SH-SY5Y (cell line): Measurements from ENCODE around the gene FRMD4A.

ENCODE experiments used
- GATA2 ChIP-seq: IDR thresholded peaks from 2 replicates; pipeline ENCODE4 v1.6.1; 2011; ENCODE audit warnings: mild to moderate bottlenecking, low read depth, low read length
- GATA3 ChIP-seq: IDR thresholded peaks from 2 replicates; pipeline ENCODE4 v1.6.1; 2011; ENCODE audit warnings: low read depth, mild to moderate bottlenecking, low read length, moderate library complexity

GRCh38 chr10:14340051-14340744 is 9.5 kb upstream of the FRMD4A start:
- no peak for TF ChIP-seq GATA2
- no peak for TF ChIP-seq GATA3
